Mucosa of stomach (tissue), 1 donor: ENCODE data around the gene AHCYL2.

Source experiments
- H3K27me3 ChIP-seq: one replicate; pipeline ENCODE4 v1.7.0; 2013; ENCODE audit warnings: mild to moderate bottlenecking, low read length; ENCODE audit not compliant: control insufficient read depth, insufficient read depth
- H3K36me3 ChIP-seq: one replicate; pipeline ENCODE4 v1.7.0; 2013; ENCODE audit warnings: low read length; ENCODE audit not compliant: control insufficient read depth, insufficient read depth
- H3K4me1 ChIP-seq: one replicate; pipeline ENCODE4 v1.7.0; 2013; ENCODE audit warnings: mild to moderate bottlenecking, low read length; ENCODE audit not compliant: control insufficient read depth, insufficient read depth
- H3K4me3 ChIP-seq: one replicate; pipeline ENCODE4 v1.7.0; 2013; ENCODE audit warnings: low read length
- H3K9ac ChIP-seq: one replicate; pipeline ENCODE4 v1.7.0; 2013; ENCODE audit warnings: mild to moderate bottlenecking, low read length, moderate library complexity
- H3K9me3 ChIP-seq: one replicate; pipeline ENCODE4 v1.7.0; 2013; ENCODE audit warnings: mild to moderate bottlenecking, low read length, moderate library complexity; ENCODE audit not compliant: control insufficient read depth
- donor health status: Pancreatic carcinoma.

The AHCYL2 gene

GRCh38 chr7:129452589-129453231, 227.9 kb downstream of the AHCYL2 start:
- H3K27me3 ChIP-seq = no peaks in the 10 kb centered on the region
- H3K36me3 ChIP-seq = no peaks in the 10 kb centered on the region
- H3K9ac ChIP-seq = no peak overlapping the region
- no peaks in the 10 kb centered on the region for H3K4me1 ChIP-seq
- no peak overlapping the region for H3K4me3 ChIP-seq
- no peaks in the 10 kb centered on the region for H3K9me3 ChIP-seq

- no peaks in the 10 kb centered on the region for H3K27me3 ChIP-seq
- no peaks in the 10 kb centered on the region for H3K9me3 ChIP-seq
- H3K4me1 ChIP-seq = no peaks in the 10 kb centered on the region
- no peak overlapping the region for H3K4me3 ChIP-seq
- no peak overlapping the region for H3K9ac ChIP-seq
- H3K36me3 ChIP-seq = no peaks in the 10 kb centered on the region
Observed at GRCh38 chr7:129453510-129454248, 228.8 kb downstream of the AHCYL2 start.

DNA sequence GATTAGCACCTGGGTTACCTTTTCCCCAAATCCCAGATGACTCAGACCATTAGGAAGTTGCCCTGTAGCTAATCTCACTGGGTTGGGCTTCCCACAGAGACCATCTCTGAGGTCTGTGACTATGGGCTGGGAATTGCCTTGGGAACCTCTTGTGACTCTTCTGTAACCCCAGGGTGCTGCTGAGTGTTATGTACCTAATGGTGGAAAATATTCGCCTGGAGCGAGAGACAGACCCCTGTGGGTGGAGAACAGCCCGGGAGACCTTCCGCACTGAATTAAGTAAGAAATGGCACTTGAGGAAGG, 229.4 kb downstream of the AHCYL2 start:
- no peak overlapping the region for H3K4me3 ChIP-seq
- H3K9ac ChIP-seq = no peak overlapping the region
- H3K9me3 ChIP-seq = no peaks in the 10 kb centered on the region
- no peaks in the 10 kb centered on the region for H3K36me3 ChIP-seq
- no peaks in the 10 kb centered on the region for H3K4me1 ChIP-seq
- no peaks in the 10 kb centered on the region for H3K27me3 ChIP-seq

DNA sequence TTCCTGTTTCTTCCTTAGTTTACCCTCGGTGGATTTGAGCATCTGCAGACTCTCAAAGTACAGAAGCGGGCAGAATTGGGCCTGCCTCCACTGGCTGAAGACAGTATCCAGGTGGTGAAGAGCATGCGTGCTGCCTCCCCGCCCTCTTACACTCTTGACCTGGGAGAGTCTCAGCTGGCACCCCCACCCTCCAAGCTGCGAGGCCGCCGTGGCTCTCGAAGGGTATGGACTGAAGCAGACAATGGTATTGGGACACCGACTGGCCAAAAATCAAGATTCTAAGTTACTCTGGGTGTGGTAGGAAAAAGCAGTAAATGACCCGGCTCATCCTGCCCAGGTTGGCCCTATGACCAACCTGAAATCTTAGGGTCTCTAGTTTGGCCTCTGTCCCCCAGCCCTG, 231.6 kb downstream of the AHCYL2 start:
- Histone ChIP-seq H3K36me3 (no peaks in the 10 kb centered on the region), H3K4me3 (no peak overlapping the region), H3K27me3 (no peaks in the 10 kb centered on the region), H3K9ac (no peak overlapping the region), H3K4me1 (no peaks in the 10 kb centered on the region), H3K9me3 (no peaks in the 10 kb centered on the region)

DNA sequence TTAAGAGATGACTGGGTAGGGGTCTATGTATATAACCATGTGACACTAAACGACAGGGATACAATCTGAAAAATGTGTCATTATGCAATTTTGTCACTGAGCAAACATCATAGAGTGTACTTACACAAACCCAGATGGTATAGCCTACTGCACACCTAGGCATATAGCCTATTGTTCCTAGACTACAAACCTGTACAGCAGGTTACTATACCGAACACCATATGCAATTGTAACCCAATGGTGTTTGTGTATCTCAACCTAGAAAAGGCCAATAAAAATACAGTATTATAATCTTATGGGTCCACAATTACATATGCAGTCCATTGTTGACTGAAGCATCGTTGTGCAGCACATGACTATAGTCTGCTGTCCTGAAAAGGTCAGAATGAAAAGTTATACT, 232.3 kb downstream of the AHCYL2 start:
- H3K27me3 ChIP-seq = no peaks in the 10 kb centered on the region
- H3K4me3 ChIP-seq = no peak overlapping the region
- no peaks in the 10 kb centered on the region for H3K4me1 ChIP-seq
- no peaks in the 10 kb centered on the region for H3K36me3 ChIP-seq
- H3K9ac ChIP-seq = no peak overlapping the region
- no peaks in the 10 kb centered on the region for H3K9me3 ChIP-seq

- H3K36me3 ChIP-seq = no peaks in the 10 kb centered on the region
- H3K27me3 ChIP-seq = no peaks in the 10 kb centered on the region
- H3K4me1 ChIP-seq = no peaks in the 10 kb centered on the region
- H3K9me3 ChIP-seq = no peaks in the 10 kb centered on the region
- H3K9ac ChIP-seq = no peak overlapping the region
- H3K4me3 ChIP-seq = no peak overlapping the region
Observed at GRCh38 chr7:129458171-129458570, 233.3 kb downstream of the AHCYL2 start.

DNA sequence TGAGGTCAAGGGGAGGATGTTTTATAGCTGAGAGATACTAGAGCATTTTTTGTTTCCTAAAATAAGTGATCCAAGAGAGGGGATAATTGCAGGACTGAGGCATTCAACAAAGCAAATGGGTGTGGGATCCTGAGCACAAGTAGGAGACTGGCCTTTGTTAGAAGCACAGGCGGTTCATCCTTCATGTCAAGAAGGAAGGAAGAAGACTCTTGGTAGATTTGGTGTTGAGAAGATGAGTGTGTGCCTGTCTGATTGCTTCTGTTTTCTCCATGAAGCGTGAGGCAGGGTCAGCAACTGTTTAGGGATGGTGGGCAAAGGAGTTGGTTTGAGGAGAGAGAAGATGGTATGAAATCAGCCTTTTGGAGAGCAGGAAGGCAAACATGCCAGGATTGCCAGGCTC, 237.0 kb downstream of the AHCYL2 start:
- no peak overlapping the region for H3K4me3 ChIP-seq
- H3K9me3 ChIP-seq = no peaks in the 10 kb centered on the region
- no peak overlapping the region for H3K9ac ChIP-seq
- H3K4me1 ChIP-seq = no peaks in the 10 kb centered on the region
- no peaks in the 10 kb centered on the region for H3K27me3 ChIP-seq
- H3K36me3 ChIP-seq = no peaks in the 10 kb centered on the region

DNA sequence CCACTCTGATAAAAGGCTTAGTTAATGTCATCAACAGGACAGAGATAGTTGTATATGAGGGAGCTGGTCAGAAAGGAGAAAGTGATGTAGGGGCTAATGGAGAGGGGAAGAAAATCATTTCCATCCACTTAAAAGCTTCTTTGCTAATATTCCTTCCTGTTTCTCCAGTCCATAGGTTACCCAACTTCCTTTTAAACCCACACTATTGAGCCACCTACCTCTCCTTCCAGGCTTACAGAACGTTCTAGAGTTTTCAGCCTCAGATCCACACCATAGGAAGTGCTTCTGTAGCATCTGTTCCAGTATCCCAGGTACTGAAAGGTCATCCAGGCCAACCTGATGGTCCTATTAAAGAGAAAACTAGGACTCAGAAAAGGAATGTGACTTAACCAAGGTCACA, 237.6 kb downstream of the AHCYL2 start:
- H3K36me3 ChIP-seq = no peaks in the 10 kb centered on the region
- no peaks in the 10 kb centered on the region for H3K9me3 ChIP-seq
- no peak overlapping the region for H3K4me3 ChIP-seq
- H3K9ac ChIP-seq = no peak overlapping the region
- H3K27me3 ChIP-seq = no peaks in the 10 kb centered on the region
- no peaks in the 10 kb centered on the region for H3K4me1 ChIP-seq

DNA sequence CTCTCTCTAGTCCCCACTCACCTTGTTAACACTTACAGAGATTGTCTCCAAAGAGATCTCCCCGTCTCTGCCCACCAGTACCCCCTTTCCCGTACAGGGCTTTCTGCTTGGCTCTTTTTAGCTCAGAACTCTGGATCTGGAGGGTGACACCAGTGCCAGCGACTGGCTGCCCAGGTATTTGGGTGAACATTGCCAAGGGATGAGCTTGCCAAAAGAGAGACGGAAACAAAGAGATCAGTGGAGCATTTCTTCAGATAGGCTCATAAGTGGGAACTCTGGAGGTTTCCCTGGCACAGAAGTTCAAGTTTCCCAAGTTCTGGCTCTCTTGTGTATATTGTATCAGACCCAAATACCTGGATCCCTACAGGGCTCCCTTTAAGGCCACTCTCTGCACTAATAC, 239.4 kb downstream of the AHCYL2 start:
- no peaks in the 10 kb centered on the region for H3K9me3 ChIP-seq
- no peak overlapping the region for H3K4me3 ChIP-seq
- H3K36me3 ChIP-seq = no peaks in the 10 kb centered on the region
- H3K9ac ChIP-seq = no peak overlapping the region
- H3K4me1 ChIP-seq = no peaks in the 10 kb centered on the region
- no peaks in the 10 kb centered on the region for H3K27me3 ChIP-seq

DNA sequence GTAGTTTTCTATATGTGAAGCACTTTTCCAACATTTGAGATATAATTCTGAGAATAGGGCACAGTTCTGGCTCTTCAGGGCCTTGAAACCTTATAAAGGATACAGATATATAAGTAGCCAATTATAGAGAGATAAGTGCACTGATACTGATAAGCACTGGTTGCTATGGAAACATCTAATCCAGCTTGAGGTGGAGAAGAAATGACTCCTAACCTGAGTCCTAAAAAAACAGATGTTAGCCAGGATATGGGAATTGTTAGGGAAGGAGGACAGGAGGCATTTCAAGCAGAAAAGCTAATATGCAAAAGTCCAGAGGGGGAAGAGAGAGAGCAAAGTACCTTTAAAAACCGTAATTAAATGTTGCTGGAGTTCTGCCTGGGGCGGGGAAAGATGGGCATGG, 240.2 kb downstream of the AHCYL2 start:
- Histone ChIP-seq H3K27me3 (no peaks in the 10 kb centered on the region), H3K4me3 (no peak overlapping the region), H3K9me3 (no peaks in the 10 kb centered on the region), H3K9ac (no peak overlapping the region), H3K4me1 (no peaks in the 10 kb centered on the region), H3K36me3 (no peaks in the 10 kb centered on the region)

- H3K9me3 ChIP-seq = no peaks in the 10 kb centered on the region
- no peaks in the 10 kb centered on the region for H3K27me3 ChIP-seq
- no peaks in the 10 kb centered on the region for H3K36me3 ChIP-seq
- H3K9ac ChIP-seq = no peak overlapping the region
- H3K4me3 ChIP-seq = no peak overlapping the region
- no peaks in the 10 kb centered on the region for H3K4me1 ChIP-seq
Observed at GRCh38 chr7:129466796-129467195, 242.0 kb downstream of the AHCYL2 start.

GRCh38 chr7:129468087-129468486, 243.3 kb downstream of the AHCYL2 start:
- Histone ChIP-seq H3K9me3 (no peaks in the 10 kb centered on the region), H3K9ac (no peak overlapping the region), H3K4me3 (no peak overlapping the region), H3K36me3 (no peaks in the 10 kb centered on the region), H3K27me3 (no peaks in the 10 kb centered on the region), H3K4me1 (no peaks in the 10 kb centered on the region)

- no peaks in the 10 kb centered on the region for H3K36me3 ChIP-seq
- no peaks in the 10 kb centered on the region for H3K4me1 ChIP-seq
- H3K9me3 ChIP-seq = no peaks in the 10 kb centered on the region
- no peaks in the 10 kb centered on the region for H3K27me3 ChIP-seq
- H3K4me3 ChIP-seq = no peak overlapping the region
- no peak overlapping the region for H3K9ac ChIP-seq
Observed at GRCh38 chr7:129468547-129468946, 243.7 kb downstream of the AHCYL2 start.
